Activated T-cell treated with anti-CD3 and anti-CD28 coated beads for 48 hours (primary cell): ENCODE results near the gene BTBD9.
"Not testable (repeated sequence)": the region's sequence is repeated elsewhere in the genome, so short reads cannot be mapped to it uniquely, and the experiment has no call there.

Source experiments
- DNase-seq: peaks from one replicate; pipeline ENCODE4 v3.0.0-alpha.2; 2020; ENCODE audit warnings: low read depth

The BTBD9 gene

GRCh38 chr6:38378801-38379200 lies 260.9 kb downstream of the BTBD9 start:
- no peak for DNase-seq

- DNase-seq, result no peak
These were observed 263.8 kb downstream of the BTBD9 start for GRCh38 chr6:38375937-38376336.

GRCh38 chr6:38375341-38375740 lies 264.4 kb downstream of the BTBD9 start:
- no peak for DNase-seq

- no peak for DNase-seq
These were observed 267.8 kb downstream of the BTBD9 start for GRCh38 chr6:38371881-38372280.

DNA sequence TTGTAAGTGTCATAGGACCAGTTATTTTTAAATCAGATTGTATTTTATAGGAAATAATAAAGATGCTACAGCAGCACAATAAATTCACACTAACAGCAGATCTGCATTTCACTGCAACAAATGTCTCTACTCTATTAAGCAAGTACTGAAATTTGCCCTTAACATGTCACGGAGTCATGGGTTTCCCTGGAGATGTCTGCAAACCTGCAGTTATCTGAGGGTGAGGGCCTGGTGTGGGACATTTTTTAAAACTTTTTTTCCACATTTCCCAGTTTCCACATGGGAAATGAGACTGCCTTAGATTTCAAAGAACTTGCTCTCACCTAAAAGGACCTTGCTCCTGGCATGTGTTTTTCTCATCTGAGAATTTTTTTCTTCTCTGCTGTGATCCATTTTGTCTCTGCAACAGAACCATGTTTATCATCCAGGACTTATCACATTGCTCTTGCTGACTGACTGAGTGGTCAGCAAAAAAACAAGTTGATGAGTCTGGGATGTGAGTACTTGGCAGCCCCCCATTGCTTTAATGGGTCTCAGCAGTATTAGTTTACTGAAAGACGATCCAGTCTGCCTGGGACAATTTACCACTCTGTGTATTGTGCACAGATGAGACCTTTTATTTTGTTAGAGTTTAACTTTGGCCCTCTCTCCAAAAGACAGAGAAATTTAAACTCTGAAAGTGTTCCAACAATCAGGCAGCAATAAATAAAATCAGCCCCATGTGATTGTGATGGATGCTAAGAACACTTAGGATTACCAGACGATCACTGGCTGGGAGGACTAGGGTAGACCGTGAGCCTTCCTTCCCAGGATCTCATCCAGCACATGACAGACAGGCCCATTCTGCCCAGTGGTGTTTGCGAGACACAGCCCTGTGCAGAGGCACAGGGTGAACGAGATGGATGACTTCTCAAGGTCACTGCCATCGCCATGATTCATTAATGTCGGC lies 268.8 kb downstream of the BTBD9 start:
- DNase-seq, result no peak

- no peak for DNase-seq
These were observed 272.5 kb downstream of the BTBD9 start for GRCh38 chr6:38367231-38367630.

- DNase-seq, result no peak
These were observed 273.5 kb downstream of the BTBD9 start for GRCh38 chr6:38366234-38366633.

GRCh38 chr6:38364775-38365174 lies 275.0 kb downstream of the BTBD9 start:
- no peak for DNase-seq

DNA sequence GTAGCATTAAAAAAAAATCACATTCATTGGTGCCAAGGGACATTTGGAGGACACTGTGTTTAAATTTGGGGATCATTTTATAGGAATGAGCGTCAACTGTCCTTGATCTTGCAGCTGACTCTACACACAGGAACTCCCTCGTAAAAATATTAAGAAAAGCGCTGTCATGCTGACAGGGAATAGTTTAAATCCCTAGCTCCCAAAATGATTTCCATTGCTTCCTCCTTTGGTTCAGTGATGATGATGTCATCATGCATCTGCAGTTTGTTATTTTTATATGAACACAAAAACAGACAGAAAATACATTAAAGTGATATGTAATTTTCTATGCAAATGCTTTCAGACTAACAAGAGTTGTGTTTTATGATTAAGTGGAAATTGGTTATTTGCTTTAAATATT lies 275.6 kb downstream of the BTBD9 start:
- no peak for DNase-seq

DNA sequence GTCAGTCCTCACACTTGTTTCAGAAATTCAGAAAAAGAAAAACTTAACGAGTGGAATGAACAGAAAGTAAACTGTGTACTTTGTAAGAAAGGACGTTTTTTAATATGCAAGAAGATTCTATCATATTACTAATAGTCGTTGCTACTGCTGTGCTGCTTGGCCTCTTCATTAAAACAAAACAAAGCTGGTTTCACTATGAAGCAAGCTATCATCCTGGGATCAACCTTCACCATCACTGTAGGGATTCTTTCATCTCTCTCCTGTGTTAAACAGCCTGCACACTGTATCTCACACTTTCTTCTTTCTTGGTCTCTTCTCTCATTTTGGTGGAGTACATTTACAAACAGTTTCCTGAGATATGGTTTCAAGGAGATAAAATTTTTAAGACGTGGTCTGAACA lies 284.2 kb downstream of the BTBD9 start:
- no peak for DNase-seq

DNA sequence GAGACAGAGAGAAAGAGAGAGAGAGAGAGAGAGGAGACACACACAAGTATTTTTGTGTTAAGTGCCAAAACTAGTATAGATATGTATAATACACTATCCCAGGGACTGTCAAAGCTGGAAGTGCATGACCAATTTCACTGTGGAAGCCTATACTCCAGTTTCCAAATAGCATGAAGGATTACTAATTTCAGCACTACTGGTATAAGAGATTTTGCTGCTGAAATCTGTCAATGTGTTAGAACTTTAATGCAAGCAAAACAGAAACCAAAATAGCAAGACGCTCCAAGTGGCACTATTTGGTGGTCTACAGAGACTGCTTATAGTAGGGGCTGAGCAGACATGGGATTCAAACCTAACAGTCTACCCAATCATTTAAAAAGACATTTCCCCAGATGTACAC lies 284.8 kb downstream of the BTBD9 start:
- DNase-seq, result no peak

DNA sequence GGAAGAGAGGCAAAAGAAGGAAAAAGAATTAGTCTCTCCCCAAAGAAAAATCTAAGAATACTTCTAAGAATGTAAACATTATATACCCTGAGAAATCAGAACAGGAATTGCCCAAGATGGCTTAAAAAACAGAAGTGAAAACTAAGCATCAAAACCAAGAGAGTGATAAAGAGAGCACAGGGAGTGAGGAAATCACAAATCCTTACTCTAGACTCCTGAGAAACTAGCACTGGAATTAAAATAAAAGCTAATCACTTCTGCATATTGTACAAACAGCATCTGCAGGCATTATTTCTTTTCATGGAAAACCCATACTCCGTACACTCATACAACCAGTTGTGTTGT lies 285.7 kb downstream of the BTBD9 start:
- no peak for DNase-seq

GRCh38 chr6:38353310-38354036 lies 286.3 kb downstream of the BTBD9 start:
- no peak for DNase-seq

- DNase-seq, result no peak
These were observed 287.1 kb downstream of the BTBD9 start for GRCh38 chr6:38352636-38353035.

DNA sequence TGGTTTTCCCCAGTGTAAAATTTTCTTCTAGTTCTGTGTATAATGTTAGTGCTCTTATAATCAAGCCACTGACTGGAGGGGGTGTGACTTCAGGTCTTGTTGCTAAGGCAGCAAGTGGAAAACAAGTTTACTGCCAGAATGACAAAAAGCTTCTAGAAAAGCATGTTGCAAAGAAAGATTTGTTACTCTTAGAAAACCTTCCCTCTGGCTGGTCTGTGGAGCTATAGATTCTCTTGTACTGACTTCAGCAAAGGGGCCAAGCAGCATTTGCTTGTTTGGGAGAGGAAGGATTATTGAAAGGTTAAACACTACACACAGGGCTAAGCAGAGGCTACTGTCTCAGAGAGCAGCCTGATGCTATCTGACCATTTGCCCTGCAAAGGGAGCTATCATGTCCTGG lies 288.8 kb downstream of the BTBD9 start:
- no peak for DNase-seq

- DNase-seq, result no peak
These were observed 289.5 kb downstream of the BTBD9 start for GRCh38 chr6:38350220-38350619.

DNA sequence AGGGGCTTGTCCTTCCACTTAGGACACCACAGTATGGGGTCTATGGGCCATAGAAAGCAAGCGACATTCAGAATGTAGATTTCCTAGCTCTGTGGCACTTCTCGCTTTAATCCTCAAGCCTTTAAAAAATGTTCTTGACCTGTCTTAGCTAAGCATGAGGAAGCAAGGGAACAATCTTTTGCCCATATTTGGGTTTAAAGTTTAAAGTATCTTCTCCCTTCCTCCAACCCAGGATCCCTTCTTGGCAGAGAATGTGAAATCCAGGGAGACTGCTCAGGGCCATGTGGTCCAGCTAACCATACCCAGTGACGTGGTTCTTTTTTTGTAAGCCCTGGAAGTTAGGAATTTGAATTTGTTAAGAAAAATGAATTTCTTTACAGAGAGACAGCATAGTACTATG lies 289.9 kb downstream of the BTBD9 start:
- no peak for DNase-seq

DNA sequence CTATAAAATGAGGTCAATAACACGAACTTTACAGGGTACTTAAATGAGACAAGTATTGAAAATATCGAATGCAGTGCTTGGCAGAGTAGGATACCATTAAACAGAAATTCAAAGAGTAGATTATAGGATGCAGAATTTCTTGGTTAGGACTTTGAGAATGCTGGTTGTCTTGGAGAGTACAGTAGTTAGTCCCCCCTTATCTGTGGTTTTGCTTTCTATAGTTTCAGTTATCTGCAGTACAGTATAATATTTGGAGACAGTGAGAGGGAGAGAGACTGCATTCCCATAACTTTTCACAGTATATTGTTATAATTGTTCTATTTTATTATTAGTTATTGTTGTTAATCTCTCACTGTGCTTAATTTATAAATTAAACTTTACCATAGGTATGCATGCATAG lies 290.5 kb downstream of the BTBD9 start:
- no peak for DNase-seq

- DNase-seq, result no peak
These were observed 291.4 kb downstream of the BTBD9 start for GRCh38 chr6:38348371-38348770.

DNA sequence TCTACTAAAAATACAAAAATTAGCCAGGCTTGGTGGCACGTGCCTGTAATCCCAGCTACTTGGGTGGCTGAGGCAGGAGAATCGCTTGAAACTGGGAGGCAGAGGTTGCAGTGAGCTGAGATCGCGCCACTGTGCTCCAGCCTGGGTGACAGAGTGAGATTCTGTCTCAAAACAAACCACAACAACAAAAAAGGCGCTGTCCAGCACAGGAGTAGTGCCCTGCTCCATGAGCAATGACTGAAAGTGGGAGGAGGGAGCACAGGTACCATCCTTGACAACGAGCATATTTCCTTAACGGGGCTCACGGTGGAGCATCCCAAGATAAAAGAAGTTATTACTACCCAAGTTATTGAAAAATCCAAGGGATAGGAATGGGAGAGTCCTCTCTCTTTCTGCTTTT lies 291.9 kb downstream of the BTBD9 start:
- not testable (repeated sequence) for DNase-seq

- no peak for DNase-seq
These were observed 293.2 kb downstream of the BTBD9 start for GRCh38 chr6:38346291-38347079.

GRCh38 chr6:38345586-38345985 lies 294.1 kb downstream of the BTBD9 start:
- no peak for DNase-seq

- no peak for DNase-seq
These were observed 298.2 kb downstream of the BTBD9 start for GRCh38 chr6:38341496-38341895.
